Colonic mucosa (tissue), 4 donors: Measurements from ENCODE around the gene DENND1A. TPM values are rescaled to one million over a fixed set of nuclear protein-coding genes. Genes with fewer than 3 reads are reported as not detected.
A peak's percentile ranks its signal among the peaks of the same experiment; 100 is the strongest.

Source experiments
- DNase-seq: peaks from one replicate; pipeline ENCODE4 v3.0.0-alpha.2; 2020
- H3K27ac ChIP-seq: fragments of 200-600 bp; one replicate; pipeline ENCODE4 v1.8.0; 2021
- H3K27me3 ChIP-seq: fragments of 200-600 bp; one replicate; pipeline ENCODE4 v1.8.0; 2021
- H3K36me3 ChIP-seq: fragments of 200-600 bp; one replicate; pipeline ENCODE4 v1.8.0; 2021
- H3K4me1 ChIP-seq: fragments of 200-600 bp; one replicate; pipeline ENCODE4 v1.8.0; 2021; ENCODE audit warnings: mild to moderate bottlenecking
- H3K4me3 ChIP-seq: fragments of 200-600 bp; one replicate; pipeline ENCODE4 v1.8.0; 2021
- H3K9ac ChIP-seq, 2 donors: one replicate each; pipeline ENCODE4 v1.7.0; 2013; ENCODE audit warnings: control low read depth in 2 of 2, low read depth in 2 of 2, low read length in 2 of 2
- H3K9me3 ChIP-seq: fragments of 200-600 bp; one replicate; pipeline ENCODE4 v1.8.0; 2021
- CTCF ChIP-seq: fragments of 200-600 bp; IDR thresholded peaks from one replicate; pipeline ENCODE4 v1.8.0; 2022; ENCODE audit warnings: antibody characterized with exemption, mild to moderate bottlenecking
- intact Hi-C: fragments of 100-400 bp; cut with DNase I; formaldehyde crosslinking; loops from one replicate; pipeline ENCODE4 v1.14.1; 2022
- total RNA-seq, 2 donors: library from RNA; stranded (reverse); fragmentation: NEBNext Ultra II Directional in 1 of 2; extraction: Animal tissue kit (Norgen Biotek cat#: 25700) in 1 of 2; gene quantifications; one replicate each; pipeline ENCODE4 v1.2.1, GENCODE V29; 2021
- donor health status: healthy.
- donor health status: DM: no; HTN: no; CAD: no.
- donor health status: DM: no; HTN: no; CAD: no.

DENND1A gene
- total RNA-seq, 2 donors from 2014 or later: 34.3 to 39.9 TPM

GRCh38 chr9:123457583-123457982 lies 472.3 kb downstream of the DENND1A start:
- H3K4me3 ChIP-seq: no peak overlapping the region
- peaks cover 11% of the 10 kb centered on the region for H3K4me1 ChIP-seq
- H3K27ac ChIP-seq: peak overlapping the region; percentile 67
- peak overlapping the region in 1 of 2 donors; percentile 68 for H3K9ac ChIP-seq
- intact Hi-C loops: no loop called here
- H3K27me3 ChIP-seq: no peaks in the 10 kb centered on the region
- H3K9me3 ChIP-seq: no peaks in the 10 kb centered on the region
- no peak for TF ChIP-seq CTCF
- no peak for DNase-seq
- no peaks in the 10 kb centered on the region for H3K36me3 ChIP-seq

- DNase-seq: peak; percentile 86
- intact Hi-C loops: no loop called here
- no peak for TF ChIP-seq CTCF
Observed at GRCh38 chr9:123456011-123456410, 473.9 kb downstream of the DENND1A start.

DNA sequence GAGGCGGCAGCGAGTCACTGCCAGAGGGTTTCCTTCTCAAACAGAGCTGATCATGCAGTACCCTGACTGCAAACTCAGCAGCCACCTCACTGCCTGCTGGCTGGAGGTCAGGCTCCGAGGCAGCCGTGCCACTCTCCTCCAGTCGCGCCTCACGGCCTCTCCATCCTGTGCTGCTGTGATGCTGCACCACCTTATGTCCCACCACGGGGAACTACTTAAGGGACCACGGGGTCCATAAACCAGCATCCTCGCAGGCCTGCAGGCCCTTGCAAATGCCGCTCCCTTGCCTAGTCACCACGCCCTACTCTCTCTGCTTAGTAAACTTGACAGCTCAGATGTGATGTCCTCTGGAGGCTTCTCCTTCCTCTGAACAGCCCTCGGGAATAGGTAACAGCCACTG lies 474.7 kb downstream of the DENND1A start:
- Histone ChIP-seq H3K9ac (peak overlapping the region in 1 of 2 donors; percentile 70), H3K9me3 (no peaks in the 10 kb centered on the region), H3K36me3 (no peaks in the 10 kb centered on the region), H3K27me3 (no peaks in the 10 kb centered on the region), H3K4me1 (peaks cover 11% of the 10 kb centered on the region), H3K27ac (peak overlapping the region; percentile 67), H3K4me3 (no peak overlapping the region)
- DNase-seq: peak; percentile 49
- intact Hi-C loops: no loop called here
- no peak for TF ChIP-seq CTCF

More at GRCh38 chr9:123456011-123456410, 473.9 kb downstream of the DENND1A start:
- Histone ChIP-seq H3K4me1 (peaks cover 11% of the 10 kb centered on the region), H3K9ac (peak overlapping the region in 1 of 2 donors; percentile 70), H3K27ac (peak overlapping the region; percentile 67), H3K27me3 (no peaks in the 10 kb centered on the region), H3K9me3 (no peaks in the 10 kb centered on the region), H3K36me3 (no peaks in the 10 kb centered on the region), H3K4me3 (no peak overlapping the region)

DNA sequence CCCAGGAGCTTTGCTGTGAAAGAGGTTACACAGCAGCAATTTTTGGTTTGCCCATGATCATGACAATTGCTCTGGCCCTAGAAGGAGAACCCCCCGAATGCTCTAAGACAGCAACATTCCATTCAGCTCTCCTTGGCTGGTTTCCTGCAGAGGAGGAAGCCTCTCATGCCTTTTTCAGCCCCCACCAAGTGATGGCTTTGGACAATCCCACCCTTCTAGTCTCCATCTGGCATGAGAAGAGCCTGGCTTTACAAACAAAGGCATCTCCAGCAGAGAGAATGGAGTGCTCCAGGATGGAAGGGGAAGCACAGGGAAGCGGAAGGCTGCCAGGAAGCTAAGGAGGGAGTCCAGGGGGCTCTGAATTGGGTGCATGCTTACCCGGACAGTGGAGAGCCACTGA lies 475.6 kb downstream of the DENND1A start:
- Histone ChIP-seq H3K36me3 (no peaks in the 10 kb centered on the region), H3K27ac (peak overlapping the region; percentile 20), H3K9me3 (no peaks in the 10 kb centered on the region), H3K9ac (peak overlapping the region; percentile 6 to 35), H3K4me3 (no peak overlapping the region), H3K27me3 (no peaks in the 10 kb centered on the region), H3K4me1 (peaks cover 11% of the 10 kb centered on the region)
- intact Hi-C loops: no loop called here
- no peak for DNase-seq
- no peak for TF ChIP-seq CTCF

GRCh38 chr9:123453831-123454321 lies 476.1 kb downstream of the DENND1A start:
- peak overlapping the region; percentile 20 for H3K27ac ChIP-seq
- no peak for TF ChIP-seq CTCF
- H3K4me1 ChIP-seq: peaks cover 11% of the 10 kb centered on the region
- DNase-seq: peak; percentile 53
- no peak overlapping the region for H3K4me3 ChIP-seq
- H3K9me3 ChIP-seq: no peaks in the 10 kb centered on the region
- intact Hi-C loops: no loop called here
- peak overlapping the region in 1 of 2 donors; percentile 35 for H3K9ac ChIP-seq
- no peaks in the 10 kb centered on the region for H3K36me3 ChIP-seq
- H3K27me3 ChIP-seq: no peaks in the 10 kb centered on the region
